Mesenteric fat pad (tissue), 1 donor: Measurements from ENCODE around the gene FAM151A. TPM values are rescaled to one million over a fixed set of nuclear protein-coding genes. Genes with fewer than 3 reads are reported as not detected.

Experiments
- DNase-seq: peaks from one replicate; pipeline ENCODE4 v3.0.0-alpha.2; 2020; ENCODE audit warnings: low spot score
- total RNA-seq: library from RNA; stranded (reverse); fragmentation: NEBNext Ultra II Directional; extraction: Animal tissue kit (Norgen Biotek cat#: 25700); gene quantifications from one replicate; pipeline ENCODE4 v1.2.1, GENCODE V29; 2021
- donor health status: DM: yes; HTN: yes; CAD: no.

Gene FAM151A
- total RNA-seq, 1 donor from 2014 or later = 0.84 TPM

GRCh38 chr1:54581621-54582035 lies 41.7 kb downstream of the FAM151A start:
- no peak for DNase-seq

GRCh38 chr1:54580856-54581550 lies 42.3 kb downstream of the FAM151A start:
- no peak for DNase-seq

DNA sequence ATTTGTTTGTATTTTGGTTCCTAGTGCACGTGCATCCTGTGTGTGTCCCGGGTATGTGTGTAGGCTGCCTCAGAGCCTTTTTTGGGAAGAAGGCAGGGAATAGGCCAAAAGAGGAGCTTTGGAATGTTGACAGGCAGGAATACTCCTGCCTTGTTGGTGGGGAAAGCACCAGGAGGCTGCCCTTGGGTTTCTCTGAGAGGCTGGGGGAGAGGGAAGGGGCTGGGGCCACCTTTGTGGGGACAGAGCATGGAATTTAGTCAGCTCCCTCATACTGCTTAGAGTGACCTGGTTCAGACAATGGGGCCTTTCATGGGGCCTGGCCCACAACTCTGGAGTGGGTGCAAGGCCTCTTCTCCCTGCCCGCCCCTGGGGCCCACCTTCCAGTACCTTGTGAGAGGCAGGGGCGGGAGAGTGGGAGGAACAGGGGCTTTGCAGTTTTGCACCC lies 44.0 kb downstream of the FAM151A start:
- no peak for DNase-seq

DNA sequence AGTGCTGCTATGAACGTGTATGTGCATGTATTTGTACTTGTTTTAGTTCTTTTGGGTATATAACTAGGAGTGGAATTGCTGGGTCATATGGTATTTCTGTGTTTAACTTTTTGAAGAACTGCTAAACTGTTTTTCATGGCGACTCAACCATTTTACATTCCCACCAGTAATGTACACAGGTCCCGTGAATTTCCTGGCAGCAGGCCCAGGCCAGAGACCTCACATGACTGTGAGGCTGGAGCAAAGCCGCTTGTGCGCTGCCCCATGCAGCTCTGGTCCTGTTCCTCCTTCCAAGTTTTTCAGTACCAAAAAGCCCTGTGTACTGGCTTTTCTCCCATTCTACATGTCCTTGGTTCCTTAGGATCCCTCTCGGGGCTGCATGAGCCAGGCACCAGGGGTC lies 45.7 kb downstream of the FAM151A start:
- no peak for DNase-seq

DNA sequence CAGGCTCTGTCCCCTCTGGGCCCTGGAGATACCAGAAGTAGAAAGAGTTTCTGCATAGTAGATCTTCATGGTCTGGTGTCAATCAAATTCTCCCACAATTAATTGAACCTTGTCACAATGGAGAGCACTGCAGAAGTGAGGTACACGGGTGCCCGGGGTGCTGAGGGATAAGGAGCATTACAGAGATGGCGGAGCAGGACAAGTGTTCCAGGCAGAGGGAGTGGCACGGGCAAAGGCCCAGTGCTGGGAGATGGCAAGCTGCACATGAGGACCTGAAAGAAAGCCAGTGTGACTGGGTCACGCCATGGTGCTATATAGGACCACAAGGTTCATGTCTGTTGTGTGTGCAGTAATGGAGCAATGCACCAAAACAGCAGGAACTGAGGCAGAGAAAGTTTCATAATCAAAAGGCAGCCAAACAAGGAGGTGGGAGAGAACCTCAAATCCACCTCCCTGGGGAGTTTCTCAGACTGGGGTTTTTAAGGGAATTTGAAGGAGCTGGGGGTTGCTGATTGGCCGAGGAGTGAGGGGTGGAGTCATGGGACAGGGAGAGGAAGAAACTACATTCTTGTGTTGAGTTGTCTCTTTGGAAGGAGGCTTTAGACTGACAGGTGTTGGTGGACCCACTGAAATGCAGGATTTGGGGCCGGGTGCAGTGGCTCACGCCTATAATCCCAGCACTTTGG lies 47.6 kb downstream of the FAM151A start:
- no peak for DNase-seq

DNA sequence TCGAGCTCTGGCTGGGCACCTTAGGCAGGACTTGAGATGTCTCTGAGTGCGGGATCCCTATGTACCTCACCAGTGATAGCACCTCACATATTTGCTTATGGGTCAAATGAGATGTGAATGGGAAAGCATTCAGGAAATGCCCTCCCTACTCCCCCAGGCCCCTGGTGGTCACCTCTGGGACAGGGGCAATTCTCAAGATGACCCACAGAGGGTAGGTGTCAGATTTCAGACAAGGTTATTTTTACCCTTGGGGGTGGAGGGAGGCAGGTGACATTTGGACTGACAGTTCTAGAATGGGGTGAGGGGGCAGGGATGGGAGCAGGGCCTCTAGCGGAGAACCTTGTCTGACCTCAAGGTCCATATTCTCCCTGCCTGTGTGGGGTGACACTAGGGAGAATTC lies 48.2 kb downstream of the FAM151A start:
- DNase-seq = no peak

- no peak for DNase-seq
Measured at GRCh38 chr1:54574158-54574778, 49.1 kb downstream of the FAM151A start.

DNA sequence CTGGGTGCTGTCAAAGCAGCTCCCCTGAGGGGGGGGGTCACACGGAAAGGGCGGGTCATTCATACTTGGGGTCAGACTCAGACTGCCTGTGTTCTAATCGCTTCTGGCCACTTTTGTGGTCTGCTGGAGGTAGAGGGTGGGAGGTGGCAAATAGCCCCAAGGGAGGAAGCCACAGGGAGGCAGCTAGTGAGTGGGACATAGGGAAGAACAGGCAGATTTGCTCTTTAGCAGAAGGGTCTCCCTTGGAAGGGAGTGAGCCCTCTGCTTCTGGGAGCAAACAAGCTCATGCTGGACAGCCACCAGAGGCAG lies 50.8 kb downstream of the FAM151A start:
- no peak for DNase-seq

DNA sequence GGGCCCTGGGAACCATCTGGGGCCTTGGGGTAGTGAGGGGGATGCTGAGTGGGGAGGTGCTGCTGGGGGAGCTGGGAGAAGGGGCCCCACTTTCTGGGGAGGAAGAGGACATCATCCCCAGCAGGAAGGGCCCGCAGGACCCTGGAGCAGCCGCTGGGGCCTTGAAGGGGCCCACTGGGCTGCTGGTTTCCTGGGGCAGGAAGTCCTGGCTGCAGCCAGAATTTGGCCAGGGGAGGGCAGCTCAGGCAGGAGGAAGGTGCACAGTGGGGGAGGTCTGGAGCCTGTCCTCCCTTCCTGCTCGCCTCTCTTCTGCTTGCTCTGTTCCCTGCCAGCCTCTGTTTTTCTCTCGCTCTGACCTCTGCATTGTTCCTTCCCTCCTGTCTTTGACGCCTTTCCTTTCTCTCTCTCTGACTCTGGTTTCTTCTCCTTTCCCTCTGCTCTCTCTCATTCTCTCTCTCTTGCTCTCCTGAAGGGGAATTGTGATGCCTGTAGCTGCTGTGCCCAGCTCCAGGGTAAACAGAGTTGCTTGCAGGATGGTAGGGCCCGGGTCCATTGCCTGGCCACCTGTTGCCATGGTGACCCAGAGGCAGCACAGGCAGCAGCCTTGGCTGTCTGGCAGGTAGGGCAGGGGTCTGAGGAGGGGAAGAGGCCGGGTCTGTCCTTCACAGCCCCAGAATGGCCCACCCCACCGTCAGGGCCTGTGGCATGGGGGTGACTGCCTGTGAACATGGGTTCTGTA lies 51.4 kb downstream of the FAM151A start:
- DNase-seq = no peak

GRCh38 chr1:54571326-54571725 lies 52.0 kb downstream of the FAM151A start:
- DNase-seq = no peak

GRCh38 chr1:54570161-54570560 lies 53.2 kb downstream of the FAM151A start:
- no peak for DNase-seq

DNA sequence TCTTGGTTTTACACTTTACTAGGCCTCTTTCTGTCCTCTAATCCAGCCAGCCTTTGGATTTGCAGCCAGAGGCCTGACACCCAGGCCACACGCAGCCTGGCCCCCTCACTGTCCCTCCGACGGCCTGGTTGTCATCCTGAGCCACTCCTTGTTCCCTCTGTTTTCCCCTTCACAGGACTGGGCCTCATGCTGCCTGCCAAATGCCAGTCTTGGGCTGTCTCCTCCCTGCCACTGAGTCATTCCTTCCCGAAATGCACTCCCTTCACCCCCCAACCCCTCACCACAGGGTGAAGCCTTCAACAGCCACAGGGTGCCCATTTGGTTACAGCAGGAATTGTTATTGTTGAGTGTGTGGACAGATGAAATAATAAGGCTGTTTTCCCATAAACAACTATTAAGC lies 54.0 kb downstream of the FAM151A start:
- no peak for DNase-seq

GRCh38 chr1:54567961-54568360 lies 55.4 kb downstream of the FAM151A start:
- no peak for DNase-seq

- DNase-seq = no peak
Measured at GRCh38 chr1:54566438-54567141, 56.7 kb downstream of the FAM151A start.

GRCh38 chr1:54565113-54565501 lies 58.2 kb downstream of the FAM151A start:
- no peak for DNase-seq

GRCh38 chr1:54564312-54565112 lies 58.8 kb downstream of the FAM151A start:
- no peak for DNase-seq

DNA sequence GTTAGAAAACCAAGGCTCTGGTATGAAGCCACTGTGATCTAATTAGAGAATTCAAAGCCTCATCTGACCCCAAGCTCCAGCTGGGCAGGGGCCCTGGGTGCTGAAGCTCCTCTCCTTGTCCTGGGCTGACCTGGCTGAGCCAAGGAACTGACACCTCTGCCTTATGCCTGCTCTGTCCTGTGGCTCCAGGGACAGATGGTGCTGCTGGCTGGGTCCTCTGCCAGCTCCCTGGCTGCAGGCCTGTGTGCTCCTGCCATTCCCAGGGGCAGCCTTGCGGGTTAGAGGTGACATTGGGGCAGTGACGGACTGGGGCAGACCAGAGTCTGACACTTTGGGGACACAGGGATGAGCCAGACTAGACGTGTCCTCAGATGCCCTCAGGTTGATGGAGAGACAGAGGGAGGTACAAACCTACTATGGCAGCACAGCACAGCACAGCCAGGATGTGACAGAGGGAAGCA lies 63.5 kb downstream of the FAM151A start:
- peak; percentile 75 for DNase-seq
